ENCODE results near the gene ATXN3L. TPM values are rescaled to one million over a fixed set of nuclear protein-coding genes. Genes with fewer than 3 reads are reported as not detected.

Gene ATXN3L
- total and polyA plus RNA-seq, 7 donors, result not detected

DNA sequence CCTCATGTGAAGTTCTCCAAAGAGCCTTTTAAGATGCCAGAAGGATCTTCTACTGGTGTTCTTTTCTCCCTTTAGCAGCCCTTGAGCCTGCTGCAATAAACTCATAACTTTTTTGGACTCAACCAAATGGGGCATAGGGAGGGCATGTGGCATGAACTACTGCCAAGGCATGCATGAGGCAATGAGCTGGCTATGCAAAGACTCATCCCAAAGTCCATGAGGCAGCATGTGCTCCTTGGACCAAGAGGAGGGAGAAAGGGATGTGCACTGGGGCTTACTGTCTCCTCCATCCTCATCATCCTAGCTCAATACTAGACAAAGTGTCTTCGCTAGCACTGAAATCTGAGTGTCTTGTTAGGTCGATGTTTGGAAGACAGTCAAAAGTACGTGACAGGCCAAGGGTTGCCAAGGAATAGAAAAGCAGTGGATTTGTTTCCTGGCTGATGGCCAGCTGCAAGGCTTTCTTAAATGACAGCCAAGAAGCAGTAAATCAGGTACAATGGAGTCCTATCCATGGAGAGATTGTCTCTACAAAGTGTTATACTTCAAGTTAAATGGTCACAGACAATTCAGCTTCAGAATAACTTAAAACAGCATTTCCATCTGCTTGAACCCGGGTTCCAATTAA, 44.5 kb upstream of the ATXN3L start:
- WGBS, 2 donors, result 71 to 78% methylated on average over 4 of the region's 4 CpGs
- Histone ChIP-seq H3K27me3 (no peaks in the 10 kb centered on the region), H3K4me1 (no peaks in the 10 kb centered on the region), H3K36me3 (no peaks in the 10 kb centered on the region), H3K4me3 (no peak overlapping the region), H3K27ac (no peak overlapping the region), H3K9me3 (no peaks in the 10 kb centered on the region)
- TF ChIP-seq POLR2A (IDR thresholded peaks at IDR 0.05) (no peak), CTCF (IDR thresholded peaks at IDR 0.05) (no peak), POLR2AphosphoS5 (IDR thresholded peaks at IDR 0.05) (no peak), EP300 (IDR thresholded peaks at IDR 0.05) (no peak)
- intact Hi-C loops (cut with DNase I), result no loop called here
- DNase-seq, result no peak

DNA sequence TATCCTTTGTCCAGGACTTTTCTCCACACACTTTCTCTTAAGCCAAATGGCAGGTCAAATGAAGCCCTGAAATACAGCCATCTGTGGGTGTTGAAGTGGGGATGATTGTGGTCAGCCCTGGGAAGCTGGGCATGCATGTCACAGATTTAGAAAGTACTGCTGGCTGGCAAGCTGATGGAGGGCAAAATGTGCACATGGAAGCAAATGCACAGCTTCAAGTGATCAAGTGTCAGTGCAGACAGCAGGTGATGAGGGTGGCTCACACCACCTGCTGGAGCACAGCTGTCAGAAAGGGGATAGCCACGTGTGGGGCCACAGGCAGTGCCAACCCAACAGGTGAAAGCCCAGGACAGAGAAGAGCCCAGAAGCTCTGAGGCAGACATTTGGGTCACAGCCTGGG, 40.3 kb upstream of the ATXN3L start:
- TF ChIP-seq POLR2AphosphoS5 (IDR thresholded peaks at IDR 0.05) (no peak), EP300 (IDR thresholded peaks at IDR 0.05) (no peak), POLR2A (IDR thresholded peaks at IDR 0.05) (no peak), CTCF (IDR thresholded peaks at IDR 0.05) (no peak)
- intact Hi-C loops (cut with DNase I), result no loop called here
- Histone ChIP-seq H3K27ac (no peak overlapping the region), H3K36me3 (no peaks in the 10 kb centered on the region), H3K4me1 (peaks cover 0 to 6% (median 0%) of the 10 kb centered on the region in 4 donors), H3K9me3 (no peaks in the 10 kb centered on the region), H3K4me3 (no peak overlapping the region), H3K27me3 (no peaks in the 10 kb centered on the region)
- 3 to 28% methylated on average over 1 of the region's 1 CpG for WGBS, 2 donors
- DNase-seq, result no peak

GRCh38 chrX:13357925-13358324, 38.1 kb upstream of the ATXN3L start:
- Histone ChIP-seq H3K27me3 (no peaks in the 10 kb centered on the region), H3K27ac (no peak overlapping the region), H3K36me3 (no peaks in the 10 kb centered on the region), H3K9me3 (no peaks in the 10 kb centered on the region), H3K4me3 (no peak overlapping the region), H3K4me1 (peaks cover 0 to 6% (median 0%) of the 10 kb centered on the region in 4 donors)
- WGBS, 2 donors, result 58 to 91% methylated on average over 1 of the region's 1 CpG
- no peak for TF ChIP-seq POLR2AphosphoS5 (IDR thresholded peaks at IDR 0.05)
- TF ChIP-seq CTCF (IDR thresholded peaks at IDR 0.05), result no peak
- TF ChIP-seq POLR2A (IDR thresholded peaks at IDR 0.05), result no peak
- TF ChIP-seq EP300 (IDR thresholded peaks at IDR 0.05), result no peak
- intact Hi-C loops (cut with DNase I), result no loop called here
- DNase-seq, result no peak

DNA sequence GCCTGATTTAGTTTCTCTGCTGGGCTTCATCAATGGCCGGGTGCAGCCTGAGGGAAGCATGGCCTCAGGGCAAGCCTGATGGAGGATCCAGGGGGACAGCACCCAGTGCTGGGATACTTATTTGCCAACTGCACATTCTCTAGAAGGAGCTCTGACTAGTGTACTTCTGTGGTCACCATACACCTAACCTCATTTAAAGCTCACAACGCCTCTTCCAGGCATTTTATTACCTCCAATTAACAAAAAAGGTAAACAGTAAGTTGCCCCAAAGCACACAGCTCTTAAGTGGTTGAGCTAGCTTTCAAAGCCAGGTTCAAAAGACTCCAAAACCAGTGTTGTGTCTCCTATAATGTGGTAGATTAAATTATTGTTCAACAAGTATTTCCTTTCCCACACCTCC, 26.8 kb upstream of the ATXN3L start:
- DNase-seq, result no peak
- Histone ChIP-seq H3K36me3 (no peaks in the 10 kb centered on the region), H3K9me3 (no peaks in the 10 kb centered on the region), H3K4me1 (no peaks in the 10 kb centered on the region), H3K27me3 (no peaks in the 10 kb centered on the region), H3K27ac (no peak overlapping the region), H3K4me3 (no peak overlapping the region)
- TF ChIP-seq POLR2AphosphoS5 (IDR thresholded peaks at IDR 0.05), result no peak
- no peak for TF ChIP-seq CTCF (IDR thresholded peaks at IDR 0.05)
- TF ChIP-seq POLR2A (IDR thresholded peaks at IDR 0.05), result no peak
- TF ChIP-seq EP300 (IDR thresholded peaks at IDR 0.05), result no peak
- 20 to 73% methylated on average over 2 of the region's 2 CpGs for WGBS, 2 donors
- intact Hi-C loops (cut with DNase I), result no loop called here

- intact Hi-C loops (cut with DNase I), result no loop called here
- no peaks in the 10 kb centered on the region for H3K27me3 ChIP-seq
- no peaks in the 10 kb centered on the region for H3K9me3 ChIP-seq
- H3K4me1 ChIP-seq, result no peaks in the 10 kb centered on the region
- no peak overlapping the region for H3K27ac ChIP-seq
- DNase-seq, result no peak
- 82 to 86% methylated on average over 2 of the region's 2 CpGs for WGBS, 2 donors
- TF ChIP-seq EP300 (IDR thresholded peaks at IDR 0.05) (no peak), CTCF (IDR thresholded peaks at IDR 0.05) (no peak), POLR2AphosphoS5 (IDR thresholded peaks at IDR 0.05) (no peak), POLR2A (IDR thresholded peaks at IDR 0.05) (no peak)
- no peak overlapping the region for H3K4me3 ChIP-seq
- no peaks in the 10 kb centered on the region for H3K36me3 ChIP-seq
These were observed 25.6 kb upstream of the ATXN3L start for GRCh38 chrX:13345438-13345837.

Data from sigmoid colon (tissue), 7 donors.